GM19043 (cell line): ENCODE results near the gene KCNIP3.
A peak's percentile ranks its signal among the peaks of the same experiment; 100 is the strongest.

ENCODE experiments used
- ATAC-seq: cut with Tn5 transposase; IDR thresholded peaks from one replicate; pipeline ENCODE4 v1.9.1; 2021; ENCODE audit warnings: low read depth; ENCODE audit not compliant: unreplicated experiment

The KCNIP3 gene

GRCh38 chr2:95380731-95381130 lies 83.6 kb downstream of the KCNIP3 start:
- ATAC-seq: no peak

GRCh38 chr2:95381212-95382191 lies 84.4 kb downstream of the KCNIP3 start:
- ATAC-seq: no peak

DNA sequence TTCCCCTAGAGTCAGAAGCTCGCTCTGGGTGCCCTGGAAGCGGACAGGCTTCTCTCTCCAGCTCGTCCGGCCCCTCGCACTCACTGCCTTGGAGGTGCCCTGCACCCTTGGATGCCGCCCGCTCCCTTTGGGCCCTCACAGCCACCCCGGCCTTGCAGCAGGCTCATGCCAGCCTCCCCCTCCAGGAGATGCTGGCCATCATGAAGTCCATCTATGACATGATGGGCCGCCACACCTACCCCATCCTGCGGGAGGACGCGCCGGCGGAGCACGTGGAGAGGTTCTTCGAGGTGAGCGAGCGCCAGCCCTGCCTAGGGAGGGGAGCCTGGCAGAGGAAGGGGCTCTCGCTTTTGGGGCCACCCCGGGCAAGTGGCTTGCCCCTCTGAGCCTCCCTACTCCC lies 85.0 kb downstream of the KCNIP3 start:
- no peak for ATAC-seq

GRCh38 chr2:95382686-95383634 lies 85.8 kb downstream of the KCNIP3 start:
- no peak for ATAC-seq

DNA sequence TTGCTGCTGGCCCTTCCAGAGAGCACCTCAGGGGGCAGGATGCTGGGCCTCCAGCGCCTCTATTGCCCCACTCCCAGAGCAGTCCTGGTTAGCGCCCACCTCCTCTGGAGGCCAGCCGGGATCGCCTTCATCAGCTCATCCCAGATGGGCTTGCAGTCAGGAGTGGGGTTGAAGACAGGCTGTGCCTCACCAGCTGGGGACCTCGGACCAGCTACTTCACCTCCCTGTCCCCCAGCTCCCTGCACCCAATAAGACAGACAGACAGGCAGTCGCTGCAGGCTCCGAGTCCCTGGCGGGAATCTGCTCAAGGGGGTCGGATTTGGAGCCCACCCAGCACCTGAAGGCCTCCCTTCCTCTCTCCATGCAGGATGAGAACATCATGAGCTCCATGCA lies 86.5 kb downstream of the KCNIP3 start:
- ATAC-seq: no peak

DNA sequence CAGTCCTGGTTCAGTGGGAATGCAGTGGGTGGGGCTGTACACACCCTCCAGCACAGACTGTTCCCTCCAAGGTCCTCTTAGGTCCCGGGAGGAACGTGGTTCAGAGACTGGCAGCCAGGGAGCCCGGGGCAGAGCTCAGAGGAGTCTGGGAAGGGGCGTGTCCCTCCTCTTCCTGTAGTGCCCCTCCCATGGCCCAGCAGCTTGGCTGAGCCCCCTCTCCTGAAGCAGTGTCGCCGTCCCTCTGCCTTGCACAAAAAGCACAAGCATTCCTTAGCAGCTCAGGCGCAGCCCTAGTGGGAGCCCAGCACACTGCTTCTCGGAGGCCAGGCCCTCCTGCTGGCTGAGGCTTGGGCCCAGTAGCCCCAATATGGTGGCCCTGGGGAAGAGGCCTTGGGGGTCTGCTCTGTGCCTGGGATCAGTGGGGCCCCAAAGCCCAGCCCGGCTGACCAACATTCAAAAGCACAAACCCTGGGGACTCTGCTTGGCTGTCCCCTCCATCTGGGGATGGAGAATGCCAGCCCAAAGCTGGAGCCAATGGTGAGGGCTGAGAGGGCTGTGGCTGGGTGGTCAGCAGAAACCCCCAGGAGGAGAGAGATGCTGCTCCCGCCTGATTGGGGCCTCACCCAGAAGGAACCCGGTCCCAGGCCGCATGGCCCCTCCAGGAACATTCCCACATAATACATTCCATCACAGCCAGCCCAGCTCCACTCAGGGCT lies 87.9 kb downstream of the KCNIP3 start:
- no peak for ATAC-seq

GRCh38 chr2:95385570-95385984 lies 88.4 kb downstream of the KCNIP3 start:
- ATAC-seq: no peak

- ATAC-seq: no peak
Observed at GRCh38 chr2:95386031-95386430, 88.9 kb downstream of the KCNIP3 start.

DNA sequence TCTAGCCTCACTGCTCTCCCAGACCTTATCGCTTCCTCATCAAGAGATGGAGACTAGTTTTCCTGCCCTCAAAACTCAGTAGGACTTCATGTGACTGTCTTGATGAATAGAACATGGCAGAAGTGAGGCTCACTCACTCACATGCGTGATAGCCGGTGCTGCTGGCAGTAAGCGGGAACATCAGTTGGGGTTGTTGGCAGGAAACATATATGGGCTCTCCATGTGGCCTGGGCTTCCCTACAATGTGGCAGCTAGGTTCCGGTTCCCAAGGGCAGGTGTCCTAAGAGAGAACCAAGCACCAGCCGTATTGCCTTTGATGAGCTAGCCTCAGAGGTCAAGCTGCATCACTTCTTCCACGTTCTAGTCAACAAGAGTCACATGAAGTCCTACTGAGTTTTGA lies 90.2 kb downstream of the KCNIP3 start:
- ATAC-seq: no peak

DNA sequence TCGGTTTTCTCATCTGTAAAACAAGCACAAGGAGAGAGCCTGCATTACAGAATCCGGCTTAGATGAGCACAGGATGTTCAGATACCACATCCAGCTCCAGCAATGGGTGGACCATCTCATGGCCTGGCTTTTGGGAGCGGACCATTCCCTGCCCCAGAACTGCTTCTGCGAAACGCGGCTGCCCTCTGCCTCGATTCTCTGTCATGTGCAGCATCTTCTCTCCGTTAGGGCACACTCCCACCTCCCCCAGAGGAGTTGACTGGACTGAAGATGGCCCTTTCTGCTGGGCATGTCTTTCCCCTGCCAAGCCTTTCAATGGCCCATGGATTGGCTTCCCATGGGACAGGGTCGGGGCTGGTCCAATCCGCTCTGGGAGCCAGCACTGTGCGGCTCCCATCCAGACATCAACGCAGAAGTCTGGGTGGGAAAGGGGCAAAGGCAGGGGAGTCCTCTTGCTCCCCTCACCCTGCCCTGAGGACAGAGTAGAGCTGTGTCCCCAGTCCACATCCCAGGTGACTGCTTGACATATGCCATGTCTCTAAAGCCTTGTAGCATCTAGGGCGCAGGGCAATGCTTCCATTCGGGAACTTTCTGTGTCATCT lies 91.0 kb downstream of the KCNIP3 start:
- ATAC-seq: no peak

GRCh38 chr2:95388856-95389244 lies 91.7 kb downstream of the KCNIP3 start:
- no peak for ATAC-seq

DNA sequence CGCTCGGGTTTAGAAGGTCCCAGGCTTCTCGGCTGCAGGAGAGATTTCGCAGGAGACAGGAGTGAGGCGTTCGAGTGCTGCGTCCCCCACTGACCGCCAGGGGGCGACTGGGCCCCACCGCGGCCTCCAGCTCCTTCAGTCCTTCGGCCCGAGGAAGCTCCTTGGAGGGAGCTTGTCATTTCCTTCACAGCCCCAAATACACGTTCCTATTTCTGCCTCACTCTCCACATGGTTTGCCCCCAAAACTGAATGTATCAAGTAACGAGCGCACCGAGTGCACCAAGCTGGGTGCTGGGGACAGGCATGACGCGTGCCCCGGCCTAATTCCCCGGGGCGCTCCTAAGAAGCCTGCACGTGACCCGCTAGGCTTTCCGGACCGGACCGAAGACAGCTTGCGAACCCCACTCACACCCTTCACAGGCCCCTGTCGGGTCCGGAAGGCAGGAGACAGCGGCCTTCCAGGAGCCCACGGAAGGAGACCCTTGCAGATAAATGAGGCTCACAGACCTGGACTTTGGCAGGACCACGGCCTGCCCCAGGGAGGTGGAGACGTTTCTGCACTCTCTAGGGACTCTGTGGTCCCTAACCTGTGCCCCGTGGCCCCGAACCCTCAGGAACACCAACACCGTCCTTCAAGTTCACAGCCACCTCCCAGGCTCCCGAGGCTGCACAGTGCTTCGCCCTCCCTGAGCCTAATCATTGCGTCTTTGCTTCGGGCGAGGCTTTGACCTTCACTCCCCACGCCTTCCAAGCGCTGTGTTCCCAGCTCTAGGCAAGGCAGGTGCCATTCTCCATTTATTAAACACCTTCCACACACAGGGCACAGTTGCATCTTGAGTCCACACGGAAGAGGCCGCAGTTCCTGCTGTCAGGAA lies 92.3 kb downstream of the KCNIP3 start:
- ATAC-seq: peak; percentile 64

GRCh38 chr2:95390272-95390880 lies 93.2 kb downstream of the KCNIP3 start:
- ATAC-seq: no peak

- ATAC-seq: no peak
Observed at GRCh38 chr2:95390881-95391321, 93.8 kb downstream of the KCNIP3 start.

GRCh38 chr2:95391641-95392310 lies 94.6 kb downstream of the KCNIP3 start:
- ATAC-seq: no peak

DNA sequence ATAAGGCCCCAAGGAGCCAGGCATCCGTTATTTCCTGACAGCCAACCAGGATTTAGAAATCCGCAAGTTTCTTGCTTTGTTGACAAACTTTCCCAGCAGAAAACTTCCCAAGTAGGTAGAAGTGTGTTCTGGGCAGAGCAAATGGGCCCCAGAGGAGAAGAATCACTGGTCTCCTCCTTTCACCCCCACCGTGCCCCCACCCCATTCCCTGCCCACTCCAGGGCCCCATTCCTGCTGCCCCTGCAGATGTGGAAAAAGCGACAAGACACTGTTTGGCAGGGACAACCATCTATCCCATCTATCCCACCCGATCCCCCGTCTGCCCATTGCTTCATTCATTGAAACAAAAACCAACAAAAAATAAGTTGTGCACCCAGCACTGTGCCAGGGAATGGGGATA lies 95.2 kb downstream of the KCNIP3 start:
- no peak for ATAC-seq

- no peak for ATAC-seq
Observed at GRCh38 chr2:95392730-95393455, 95.7 kb downstream of the KCNIP3 start.

DNA sequence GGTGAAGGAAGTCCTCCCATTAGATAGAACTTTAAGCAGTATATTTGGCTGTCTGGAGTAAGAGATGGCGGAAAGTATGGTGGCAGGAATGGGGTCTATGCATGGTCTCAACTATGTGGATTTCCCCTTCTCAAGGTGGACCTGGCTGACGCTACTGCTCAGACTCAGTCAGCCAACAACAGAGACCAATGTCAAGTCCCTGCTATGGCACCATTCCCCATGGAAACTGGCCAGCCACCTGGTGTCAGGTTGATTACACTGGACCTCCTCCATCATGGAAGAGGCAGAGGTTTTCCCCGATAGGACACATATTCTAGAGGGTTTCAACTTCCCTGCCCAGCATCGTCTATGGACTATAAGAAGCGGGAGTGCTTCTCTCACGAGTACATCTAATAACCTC lies 96.8 kb downstream of the KCNIP3 start:
- ATAC-seq: no peak
